GM23338 (cell line): Measurements from ENCODE around the gene PLIN5. TPM values are rescaled to one million over a fixed set of nuclear protein-coding genes. Genes with fewer than 3 reads are reported as not detected.

Experiments used
- ATAC-seq: fragments of 200-7000 bp; cut with Tn5 transposase; 3 replicates; pipeline ENCODE4 v1.9.1; 2020
- DNase-seq: peaks from one replicate; pipeline ENCODE4 v3.0.0-alpha.2; 2015; ENCODE audit warnings: low spot score
- H2AFZ ChIP-seq: fragments of 200-600 bp; sonication (generic); 2 replicates; pipeline ENCODE4 v1.8.0; 2016; ENCODE audit warnings: antibody characterized with exemption, mild to moderate bottlenecking, moderate library complexity
- H3F3A ChIP-seq: fragments of 200-600 bp; sonication (generic); replicated peaks from 2 replicates; pipeline ENCODE4 v1.8.0; 2017; ENCODE audit warnings: antibody characterized with exemption, mixed run types, low read depth
- H3K27ac ChIP-seq: fragments of 200-600 bp; sonication (generic); 2 replicates; pipeline ENCODE4 v1.6.1; 2016; ENCODE audit warnings: low read depth
- H3K27me3 ChIP-seq: fragments of 200-600 bp; sonication (generic); 2 replicates; pipeline ENCODE4 v1.8.0; 2016; ENCODE audit warnings: mild to moderate bottlenecking, mixed run types, moderate library complexity; ENCODE audit not compliant: insufficient read depth
- H3K36me3 ChIP-seq: fragments of 200-600 bp; sonication (generic); 2 replicates; pipeline ENCODE4 v1.8.0; 2016; ENCODE audit warnings: mild to moderate bottlenecking; ENCODE audit not compliant: insufficient read depth
- H3K4me1 ChIP-seq: fragments of 200-600 bp; sonication (generic); 2 replicates; pipeline ENCODE4 v1.8.0; 2016; ENCODE audit warnings: mild to moderate bottlenecking, moderate library complexity; ENCODE audit not compliant: insufficient read depth
- H3K4me2 ChIP-seq: fragments of 200-600 bp; sonication (generic); 2 replicates; pipeline ENCODE4 v1.7.1; 2017; ENCODE audit warnings: mixed run types
- H3K4me3 ChIP-seq: fragments of 200-600 bp; sonication (generic); 2 replicates; pipeline ENCODE4 v1.6.1; 2016; ENCODE audit warnings: mixed run types
- H3K79me2 ChIP-seq: fragments of 200-600 bp; sonication (generic); replicated peaks from 2 replicates; pipeline ENCODE4 v1.8.0; 2017; ENCODE audit warnings: mild to moderate bottlenecking; ENCODE audit not compliant: insufficient read depth
- H3K9me2 ChIP-seq: fragments of 200-600 bp; sonication (generic); 2 replicates; pipeline ENCODE4 v1.8.0; 2017; ENCODE audit not compliant: insufficient read depth
- H4K20me1 ChIP-seq: fragments of 200-600 bp; sonication (generic); replicated peaks from 2 replicates; pipeline ENCODE4 v1.8.0; 2017; ENCODE audit warnings: mild to moderate bottlenecking; ENCODE audit not compliant: insufficient read depth
- H3K27ac Mint-ChIP-seq: 2 replicates; pipeline ENCODE4 v1.8.0; 2020; ENCODE audit warnings: inconsistent platforms, mild to moderate bottlenecking, moderate library complexity, mixed read lengths
- H3K27me3 Mint-ChIP-seq: 3 replicates; pipeline ENCODE4 v1.8.0; 2022; ENCODE audit warnings: low read depth, mild to moderate bottlenecking, moderate library complexity, mixed read lengths, inconsistent platforms; ENCODE audit not compliant: insufficient read depth, poor library complexity
- H3K36me3 Mint-ChIP-seq: 3 replicates; pipeline ENCODE4 v1.8.0; 2021; ENCODE audit warnings: low read depth, mild to moderate bottlenecking, inconsistent platforms, moderate library complexity, mixed read lengths
- H3K4me1 Mint-ChIP-seq: 3 replicates; pipeline ENCODE4 v1.8.0; 2020; ENCODE audit warnings: mild to moderate bottlenecking, inconsistent platforms, mixed read lengths
- H3K4me3 Mint-ChIP-seq: 3 replicates; pipeline ENCODE4 v1.8.0; 2021; ENCODE audit warnings: moderate library complexity, mild to moderate bottlenecking, inconsistent platforms, mixed read lengths
- H3K9me3 Mint-ChIP-seq: 3 replicates; pipeline ENCODE4 v1.8.0; 2020; ENCODE audit warnings: moderate library complexity, mild to moderate bottlenecking, inconsistent platforms, mixed read lengths
- EZH2 ChIP-seq: fragments of 200-600 bp; sonication (generic); IDR thresholded peaks from one replicate; pipeline ENCODE4 v1.8.0; 2017; ENCODE audit warnings: antibody characterized with exemption, mild to moderate bottlenecking, low read depth; ENCODE audit not compliant: unreplicated experiment
- JUNB ChIP-seq: IDR thresholded peaks from one replicate; pipeline ENCODE4 v1.6.1; 2016; ENCODE audit warnings: antibody characterized with exemption; ENCODE audit not compliant: unreplicated experiment
- NANOG ChIP-seq: IDR thresholded peaks from 2 replicates; pipeline ENCODE4 v1.6.1; 2016; ENCODE audit warnings: antibody characterized with exemption, borderline replicate concordance
- STAT1 ChIP-seq: IDR thresholded peaks from one replicate; pipeline ENCODE4 v1.6.1; 2016; ENCODE audit warnings: antibody characterized with exemption; ENCODE audit not compliant: unreplicated experiment
- ZNF114 ChIP-seq: fragments of 250-450 bp; sonication (Bioruptor Pico); IDR thresholded peaks from 2 replicates; pipeline ENCODE4 v1.5.0; 2020; ENCODE audit warnings: mild to moderate bottlenecking, moderate library complexity
- ZNF331 ChIP-seq: fragments of 250-450 bp; sonication (Bioruptor Pico); IDR thresholded peaks from 2 replicates; pipeline ENCODE4 v1.5.0; 2020; ENCODE audit warnings: low read depth, mild to moderate bottlenecking, moderate library complexity
- polyA plus RNA-seq: library from polyadenylated mRNA; unstranded; fragments of >200 nt; fragmentation: Nextera tagmentation; extraction: Ambion mirVana; gene quantifications from 2 replicates; pipeline ENCODE4 v1.2.1, GENCODE V29; 2016
- total RNA-seq: library from RNA; depleted of rRNA; stranded (reverse); fragments of >200 nt; shearing (Covaris generic); gene quantifications from 2 replicates; pipeline ENCODE4 v1.2.3, GENCODE V29; 2014
- TF ChIP-seq, protein P1 (sequence below): fragments of 250-450 bp; sonication (Bioruptor Pico); IDR thresholded peaks from 2 replicates; pipeline ENCODE4 v1.5.0; 2020; ENCODE audit warnings: mild to moderate bottlenecking, moderate library complexity
- TF ChIP-seq, protein P2 (sequence below): IDR thresholded peaks from one replicate; pipeline ENCODE4 v1.6.1; 2018; ENCODE audit warnings: antibody characterized with exemption; ENCODE audit not compliant: unreplicated experiment
- TF ChIP-seq, protein P3 (sequence below): IDR thresholded peaks from 2 replicates; pipeline ENCODE4 v1.6.1; 2016; ENCODE audit warnings: antibody characterized with exemption

The PLIN5 gene
- total and polyA plus RNA-seq, 2 experiments from 2014 or later: 1.9 to 3.5 TPM

DNA sequence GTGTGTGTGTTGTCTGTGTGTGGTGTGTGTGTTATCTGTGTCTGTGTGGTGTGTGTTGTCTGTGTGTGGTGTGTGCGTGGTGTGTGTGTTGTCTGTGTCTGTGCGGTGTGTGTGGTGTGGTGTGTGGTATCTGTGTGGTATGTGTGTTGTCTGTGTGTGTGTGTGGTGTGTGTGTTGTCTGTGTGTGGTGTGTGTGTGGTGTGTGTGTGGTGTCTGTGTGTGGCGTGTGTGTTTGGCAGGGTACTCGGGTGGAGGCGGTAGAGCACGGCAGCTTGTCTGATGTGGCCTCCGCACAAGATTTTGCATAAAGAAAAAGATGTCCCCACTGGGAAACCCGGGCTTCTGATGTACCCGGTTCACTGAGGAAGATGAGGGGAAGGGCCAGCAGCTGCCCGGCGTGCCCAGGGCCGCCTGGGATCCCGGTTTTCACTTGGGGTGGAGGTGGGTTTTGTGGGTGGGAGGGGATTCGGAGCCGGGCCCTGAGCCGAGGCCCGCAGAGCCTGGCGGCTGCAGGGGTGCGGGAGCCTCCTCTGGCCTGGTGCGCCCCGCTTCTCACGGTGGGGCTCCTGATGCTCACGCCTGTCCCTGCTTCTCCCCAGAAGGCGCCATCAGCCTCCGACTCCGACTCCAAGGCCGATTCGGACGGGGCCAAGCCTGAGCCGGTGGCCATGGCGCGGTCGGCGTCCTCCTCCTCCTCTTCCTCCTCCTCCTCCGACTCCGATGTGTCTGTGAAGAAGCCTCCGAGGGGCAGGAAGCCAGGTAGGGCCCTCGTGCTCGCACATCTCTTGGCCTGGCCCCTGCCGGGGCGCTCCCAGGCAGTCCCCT, 41.7 kb downstream of the PLIN5 start:
- Histone ChIP-seq H3K27ac (no peak overlapping the region), H3K27me3 (no peaks in the 10 kb centered on the region), H3K79me2 (no peaks in the 10 kb centered on the region), H2AFZ (no peak overlapping the region), H3K4me3 (no peak overlapping the region), H3F3A (0 out of 2 replicates have a peak, but pooled peaks cover 9% of the 10 kb centered on the region), H3K9me2 (no peaks in the 10 kb centered on the region), H3K4me1 (no peaks in the 10 kb centered on the region), H3K4me2 (no peak overlapping the region), H4K20me1 (no peaks in the 10 kb centered on the region; the same call in 1 of the 2 replicates), H3K36me3 (peaks cover 21% of the 10 kb centered on the region; the same call in 1 of the 2 replicates)
- Mint-ChIP-seq H3K36me3 (peaks cover 37% of the 10 kb centered on the region), H3K27ac (no peak overlapping the region), H3K27me3 (no peaks in the 10 kb centered on the region), H3K9me3 (no peaks in the 10 kb centered on the region), H3K4me1 (no peaks in the 10 kb centered on the region), H3K4me3 (no peak overlapping the region)
- ATAC-seq: no peak
- DNase-seq: no peak
- TF ChIP-seq, protein P1, sequence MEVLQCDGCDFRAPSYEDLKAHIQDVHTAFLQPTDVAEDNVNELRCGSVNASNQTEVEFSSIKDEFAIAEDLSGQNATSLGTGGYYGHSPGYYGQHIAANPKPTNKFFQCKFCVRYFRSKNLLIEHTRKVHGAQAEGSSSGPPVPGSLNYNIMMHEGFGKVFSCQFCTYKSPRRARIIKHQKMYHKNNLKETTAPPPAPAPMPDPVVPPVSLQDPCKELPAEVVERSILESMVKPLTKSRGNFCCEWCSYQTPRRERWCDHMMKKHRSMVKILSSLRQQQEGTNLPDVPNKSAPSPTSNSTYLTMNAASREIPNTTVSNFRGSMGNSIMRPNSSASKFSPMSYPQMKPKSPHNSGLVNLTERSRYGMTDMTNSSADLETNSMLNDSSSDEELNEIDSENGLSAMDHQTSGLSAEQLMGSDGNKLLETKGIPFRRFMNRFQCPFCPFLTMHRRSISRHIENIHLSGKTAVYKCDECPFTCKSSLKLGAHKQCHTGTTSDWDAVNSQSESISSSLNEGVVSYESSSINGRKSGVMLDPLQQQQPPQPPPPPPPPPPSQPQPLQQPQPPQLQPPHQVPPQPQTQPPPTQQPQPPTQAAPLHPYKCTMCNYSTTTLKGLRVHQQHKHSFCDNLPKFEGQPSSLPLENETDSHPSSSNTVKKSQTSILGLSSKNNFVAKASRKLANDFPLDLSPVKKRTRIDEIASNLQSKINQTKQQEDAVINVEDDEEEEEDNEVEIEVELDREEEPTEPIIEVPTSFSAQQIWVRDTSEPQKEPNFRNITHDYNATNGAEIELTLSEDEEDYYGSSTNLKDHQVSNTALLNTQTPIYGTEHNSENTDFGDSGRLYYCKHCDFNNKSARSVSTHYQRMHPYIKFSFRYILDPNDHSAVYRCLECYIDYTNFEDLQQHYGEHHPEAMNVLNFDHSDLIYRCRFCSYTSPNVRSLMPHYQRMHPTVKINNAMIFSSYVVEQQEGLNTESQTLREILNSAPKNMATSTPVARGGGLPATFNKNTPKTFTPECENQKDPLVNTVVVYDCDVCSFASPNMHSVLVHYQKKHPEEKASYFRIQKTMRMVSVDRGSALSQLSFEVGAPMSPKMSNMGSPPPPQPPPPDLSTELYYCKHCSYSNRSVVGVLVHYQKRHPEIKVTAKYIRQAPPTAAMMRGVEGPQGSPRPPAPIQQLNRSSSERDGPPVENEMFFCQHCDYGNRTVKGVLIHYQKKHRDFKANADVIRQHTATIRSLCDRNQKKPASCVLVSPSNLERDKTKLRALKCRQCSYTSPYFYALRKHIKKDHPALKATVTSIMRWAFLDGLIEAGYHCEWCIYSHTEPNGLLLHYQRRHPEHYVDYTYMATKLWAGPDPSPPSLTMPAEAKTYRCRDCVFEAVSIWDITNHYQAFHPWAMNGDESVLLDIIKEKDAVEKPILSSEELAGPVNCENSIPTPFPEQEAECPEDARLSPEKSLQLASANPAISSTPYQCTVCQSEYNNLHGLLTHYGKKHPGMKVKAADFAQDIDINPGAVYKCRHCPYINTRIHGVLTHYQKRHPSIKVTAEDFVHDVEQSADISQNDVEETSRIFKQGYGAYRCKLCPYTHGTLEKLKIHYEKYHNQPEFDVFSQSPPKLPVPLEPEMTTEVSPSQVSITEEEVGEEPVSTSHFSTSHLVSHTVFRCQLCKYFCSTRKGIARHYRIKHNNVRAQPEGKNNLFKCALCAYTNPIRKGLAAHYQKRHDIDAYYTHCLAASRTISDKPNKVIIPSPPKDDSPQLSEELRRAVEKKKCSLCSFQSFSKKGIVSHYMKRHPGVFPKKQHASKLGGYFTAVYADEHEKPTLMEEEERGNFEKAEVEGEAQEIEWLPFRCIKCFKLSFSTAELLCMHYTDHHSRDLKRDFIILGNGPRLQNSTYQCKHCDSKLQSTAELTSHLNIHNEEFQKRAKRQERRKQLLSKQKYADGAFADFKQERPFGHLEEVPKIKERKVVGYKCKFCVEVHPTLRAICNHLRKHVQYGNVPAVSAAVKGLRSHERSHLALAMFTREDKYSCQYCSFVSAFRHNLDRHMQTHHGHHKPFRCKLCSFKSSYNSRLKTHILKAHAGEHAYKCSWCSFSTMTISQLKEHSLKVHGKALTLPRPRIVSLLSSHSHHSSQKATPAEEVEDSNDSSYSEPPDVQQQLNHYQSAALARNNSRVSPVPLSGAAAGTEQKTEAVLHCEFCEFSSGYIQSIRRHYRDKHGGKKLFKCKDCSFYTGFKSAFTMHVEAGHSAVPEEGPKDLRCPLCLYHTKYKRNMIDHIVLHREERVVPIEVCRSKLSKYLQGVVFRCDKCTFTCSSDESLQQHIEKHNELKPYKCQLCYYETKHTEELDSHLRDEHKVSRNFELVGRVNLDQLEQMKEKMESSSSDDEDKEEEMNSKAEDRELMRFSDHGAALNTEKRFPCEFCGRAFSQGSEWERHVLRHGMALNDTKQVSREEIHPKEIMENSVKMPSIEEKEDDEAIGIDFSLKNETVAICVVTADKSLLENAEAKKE (CRISPR knock-in tag): no peak
- TF ChIP-seq ZNF114 (CRISPR knock-in tag): no peak
- TF ChIP-seq ZNF331 (CRISPR knock-in tag): no peak
- TF ChIP-seq, protein P2, sequence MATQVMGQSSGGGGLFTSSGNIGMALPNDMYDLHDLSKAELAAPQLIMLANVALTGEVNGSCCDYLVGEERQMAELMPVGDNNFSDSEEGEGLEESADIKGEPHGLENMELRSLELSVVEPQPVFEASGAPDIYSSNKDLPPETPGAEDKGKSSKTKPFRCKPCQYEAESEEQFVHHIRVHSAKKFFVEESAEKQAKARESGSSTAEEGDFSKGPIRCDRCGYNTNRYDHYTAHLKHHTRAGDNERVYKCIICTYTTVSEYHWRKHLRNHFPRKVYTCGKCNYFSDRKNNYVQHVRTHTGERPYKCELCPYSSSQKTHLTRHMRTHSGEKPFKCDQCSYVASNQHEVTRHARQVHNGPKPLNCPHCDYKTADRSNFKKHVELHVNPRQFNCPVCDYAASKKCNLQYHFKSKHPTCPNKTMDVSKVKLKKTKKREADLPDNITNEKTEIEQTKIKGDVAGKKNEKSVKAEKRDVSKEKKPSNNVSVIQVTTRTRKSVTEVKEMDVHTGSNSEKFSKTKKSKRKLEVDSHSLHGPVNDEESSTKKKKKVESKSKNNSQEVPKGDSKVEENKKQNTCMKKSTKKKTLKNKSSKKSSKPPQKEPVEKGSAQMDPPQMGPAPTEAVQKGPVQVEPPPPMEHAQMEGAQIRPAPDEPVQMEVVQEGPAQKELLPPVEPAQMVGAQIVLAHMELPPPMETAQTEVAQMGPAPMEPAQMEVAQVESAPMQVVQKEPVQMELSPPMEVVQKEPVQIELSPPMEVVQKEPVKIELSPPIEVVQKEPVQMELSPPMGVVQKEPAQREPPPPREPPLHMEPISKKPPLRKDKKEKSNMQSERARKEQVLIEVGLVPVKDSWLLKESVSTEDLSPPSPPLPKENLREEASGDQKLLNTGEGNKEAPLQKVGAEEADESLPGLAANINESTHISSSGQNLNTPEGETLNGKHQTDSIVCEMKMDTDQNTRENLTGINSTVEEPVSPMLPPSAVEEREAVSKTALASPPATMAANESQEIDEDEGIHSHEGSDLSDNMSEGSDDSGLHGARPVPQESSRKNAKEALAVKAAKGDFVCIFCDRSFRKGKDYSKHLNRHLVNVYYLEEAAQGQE: no peak
- no peak for TF ChIP-seq NANOG
- no peak for TF ChIP-seq EZH2
- TF ChIP-seq JUNB: no peak
- TF ChIP-seq, protein P3, sequence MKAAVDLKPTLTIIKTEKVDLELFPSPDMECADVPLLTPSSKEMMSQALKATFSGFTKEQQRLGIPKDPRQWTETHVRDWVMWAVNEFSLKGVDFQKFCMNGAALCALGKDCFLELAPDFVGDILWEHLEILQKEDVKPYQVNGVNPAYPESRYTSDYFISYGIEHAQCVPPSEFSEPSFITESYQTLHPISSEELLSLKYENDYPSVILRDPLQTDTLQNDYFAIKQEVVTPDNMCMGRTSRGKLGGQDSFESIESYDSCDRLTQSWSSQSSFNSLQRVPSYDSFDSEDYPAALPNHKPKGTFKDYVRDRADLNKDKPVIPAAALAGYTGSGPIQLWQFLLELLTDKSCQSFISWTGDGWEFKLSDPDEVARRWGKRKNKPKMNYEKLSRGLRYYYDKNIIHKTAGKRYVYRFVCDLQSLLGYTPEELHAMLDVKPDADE: no peak
- TF ChIP-seq STAT1: no peak
